Astrocyte of the cerebellum (primary cell): ENCODE results near the gene SNX27.

ENCODE experiments used
- DNase-seq: peaks from one replicate; pipeline ENCODE4 v3.0.0-alpha.2; 2011; ENCODE audit warnings: low read depth
- H3K4me3 ChIP-seq: 2 replicates; pipeline ENCODE4 v1.5.1; 2011; ENCODE audit warnings: mild to moderate bottlenecking, low read depth, low read length, moderate library complexity
- in situ Hi-C: cut with HindIII; loops from 2 replicates; pipeline ENCODE4 v1.10.0; 2017; ENCODE audit warnings: low sequenced_read_pairs
- TF ChIP-seq, protein P1 (sequence below): IDR thresholded peaks from 2 replicates; pipeline ENCODE4 v1.5.1; 2012; ENCODE audit warnings: low read length, low read depth, moderate library complexity, mild to moderate bottlenecking; ENCODE audit errors: missing control alignments

Gene SNX27

GRCh38 chr1:151705753-151706463, 94.1 kb downstream of the SNX27 start:
- TF ChIP-seq, protein P1, sequence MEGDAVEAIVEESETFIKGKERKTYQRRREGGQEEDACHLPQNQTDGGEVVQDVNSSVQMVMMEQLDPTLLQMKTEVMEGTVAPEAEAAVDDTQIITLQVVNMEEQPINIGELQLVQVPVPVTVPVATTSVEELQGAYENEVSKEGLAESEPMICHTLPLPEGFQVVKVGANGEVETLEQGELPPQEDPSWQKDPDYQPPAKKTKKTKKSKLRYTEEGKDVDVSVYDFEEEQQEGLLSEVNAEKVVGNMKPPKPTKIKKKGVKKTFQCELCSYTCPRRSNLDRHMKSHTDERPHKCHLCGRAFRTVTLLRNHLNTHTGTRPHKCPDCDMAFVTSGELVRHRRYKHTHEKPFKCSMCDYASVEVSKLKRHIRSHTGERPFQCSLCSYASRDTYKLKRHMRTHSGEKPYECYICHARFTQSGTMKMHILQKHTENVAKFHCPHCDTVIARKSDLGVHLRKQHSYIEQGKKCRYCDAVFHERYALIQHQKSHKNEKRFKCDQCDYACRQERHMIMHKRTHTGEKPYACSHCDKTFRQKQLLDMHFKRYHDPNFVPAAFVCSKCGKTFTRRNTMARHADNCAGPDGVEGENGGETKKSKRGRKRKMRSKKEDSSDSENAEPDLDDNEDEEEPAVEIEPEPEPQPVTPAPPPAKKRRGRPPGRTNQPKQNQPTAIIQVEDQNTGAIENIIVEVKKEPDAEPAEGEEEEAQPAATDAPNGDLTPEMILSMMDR, result no peak
- DNase-seq, result no peak
- no peak overlapping the region for H3K4me3 ChIP-seq
- in situ Hi-C loops, result no loop called here

- in situ Hi-C loops, result no loop called here
Observed at GRCh38 chr1:151706464-151707415, 94.9 kb downstream of the SNX27 start.

DNA sequence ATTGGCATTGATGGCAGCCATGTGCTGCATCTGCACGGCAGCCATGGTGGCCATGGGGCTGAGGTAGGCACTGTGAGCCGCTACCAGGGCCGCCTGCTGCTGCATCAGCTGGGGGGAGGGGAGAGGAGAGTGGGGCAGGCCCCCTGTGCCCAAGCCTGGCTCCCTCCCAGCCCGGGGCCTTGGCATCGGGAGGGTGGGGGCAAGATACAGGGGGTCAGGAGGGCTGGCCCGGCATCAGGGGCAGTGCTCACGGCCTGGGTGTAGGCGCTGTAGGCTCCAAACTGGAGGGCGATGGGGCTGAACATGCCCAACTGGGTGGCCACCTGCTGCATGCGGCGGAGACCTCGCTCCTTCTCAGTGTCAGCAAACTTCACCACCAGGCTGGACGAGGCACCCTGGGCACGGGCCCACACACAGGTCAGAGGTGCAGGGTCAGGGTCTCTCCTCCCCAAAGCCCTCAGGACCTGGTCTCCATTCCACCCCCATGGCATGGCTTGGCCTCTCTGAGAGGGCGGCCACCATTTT, 95.8 kb downstream of the SNX27 start:
- in situ Hi-C loops, result no loop called here
- no peak for DNase-seq
- H3K4me3 ChIP-seq, result no peak overlapping the region

More at GRCh38 chr1:151706464-151707415, 94.9 kb downstream of the SNX27 start:
- TF ChIP-seq, protein P1, result no peak
- H3K4me3 ChIP-seq, result no peak overlapping the region
- no peak for DNase-seq

GRCh38 chr1:151708891-151709290, 97.0 kb downstream of the SNX27 start:
- in situ Hi-C loops, result no loop called here
- DNase-seq, result no peak
- no peak overlapping the region for H3K4me3 ChIP-seq
- TF ChIP-seq, protein P1, result no peak

More for the DNA sequence above, 95.8 kb downstream of the SNX27 start:
- TF ChIP-seq, protein P1, result no peak

DNA sequence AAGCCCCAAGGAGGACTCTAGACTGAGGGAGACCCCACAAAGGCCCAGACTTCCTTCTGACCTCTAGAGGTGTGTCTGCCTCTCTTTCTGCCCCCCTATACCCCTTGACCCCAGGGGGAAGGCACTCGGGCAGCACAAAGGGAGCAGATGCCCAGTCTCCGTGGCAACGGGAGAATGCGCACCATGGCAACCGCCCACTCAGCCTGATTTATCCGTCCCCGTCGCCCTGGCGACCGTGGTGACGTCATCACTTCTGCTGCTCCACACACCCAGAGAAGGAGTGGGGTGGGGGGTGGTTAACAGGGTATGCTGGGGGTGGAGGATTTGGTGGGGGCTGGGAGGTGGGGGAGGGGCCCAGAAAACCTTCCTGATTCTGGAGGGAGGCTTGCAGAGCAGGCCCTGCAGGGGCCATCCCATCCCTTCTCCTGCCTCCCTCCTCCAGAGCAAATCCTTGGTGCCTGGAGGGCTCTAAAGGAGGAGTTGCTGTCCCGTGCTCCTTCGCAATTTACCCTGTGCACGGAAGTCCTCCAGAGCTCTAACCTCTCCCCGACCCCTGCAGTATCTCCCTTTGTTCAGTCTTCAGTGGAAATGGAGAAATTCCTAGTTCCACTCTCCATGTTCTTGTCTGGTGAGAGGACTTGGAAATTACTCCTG, 98.5 kb downstream of the SNX27 start:
- no peak for DNase-seq
- in situ Hi-C loops, result no loop called here
- TF ChIP-seq, protein P1, result no peak
- no peak overlapping the region for H3K4me3 ChIP-seq

DNA sequence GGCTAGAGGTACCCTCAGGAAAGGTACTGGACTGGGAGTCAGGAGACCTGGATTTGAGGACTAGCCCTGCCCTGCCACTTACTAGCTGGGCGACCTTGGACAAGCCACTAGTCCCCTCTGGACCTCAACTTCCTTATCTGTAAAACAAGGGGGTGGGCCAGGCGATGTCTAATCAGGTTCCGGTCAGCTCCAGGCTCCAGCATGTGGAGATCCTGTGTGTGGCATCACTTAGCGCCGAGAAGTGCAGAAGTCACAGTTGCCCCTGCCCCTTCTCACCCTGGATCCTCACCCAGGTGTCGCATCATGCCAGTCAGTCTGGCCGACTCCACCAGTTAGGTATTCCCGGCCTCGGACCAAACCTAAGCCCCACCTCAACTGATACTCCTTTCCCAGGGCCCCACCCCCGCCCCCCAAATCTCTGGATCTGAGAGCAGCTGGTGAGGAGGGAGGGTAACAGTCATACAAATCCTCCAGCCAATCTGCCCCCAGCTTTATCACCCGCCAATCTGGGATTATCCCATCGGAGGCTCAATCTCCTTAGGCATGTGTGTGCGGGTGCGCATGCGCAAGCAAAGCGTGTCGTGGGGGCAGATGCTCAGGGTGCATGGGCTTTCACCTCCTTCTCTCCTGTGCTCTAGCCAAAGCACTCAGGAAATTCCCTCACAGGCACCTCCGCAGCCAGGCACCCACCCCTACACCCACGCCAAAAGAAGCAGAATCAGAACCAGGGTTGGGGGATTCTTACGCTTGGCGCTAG, 99.4 kb downstream of the SNX27 start:
- H3K4me3 ChIP-seq, result no peak overlapping the region
- in situ Hi-C loops, result no loop called here
- TF ChIP-seq, protein P1, result no peak
- no peak for DNase-seq
